Measurements from ENCODE around the gene TMEM37.

The TMEM37 gene

DNA sequence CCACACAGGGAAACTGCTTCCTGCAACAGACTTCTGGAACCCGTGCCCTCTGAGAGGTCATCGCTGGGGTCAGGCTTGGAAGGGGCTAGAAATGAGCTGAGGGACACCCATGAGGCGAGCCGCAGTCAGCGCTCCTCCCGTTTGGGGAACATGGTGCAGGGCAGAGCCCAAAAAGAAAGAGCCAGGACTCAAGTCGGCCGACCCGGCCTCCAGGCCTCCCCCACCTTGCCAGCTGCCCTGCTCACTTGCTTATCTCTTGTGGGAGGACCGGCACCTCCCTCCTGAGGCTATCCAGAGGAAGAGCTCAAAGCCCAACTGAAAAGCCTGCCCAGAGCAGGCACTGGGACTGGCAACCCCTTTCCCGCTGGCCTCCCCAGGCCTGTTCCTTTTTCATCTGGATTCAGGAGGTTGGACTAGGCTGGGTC, 49.1 kb downstream of the TMEM37 start:
- no peak for DNase-seq (ENCODE audit: low spot score)

DNA sequence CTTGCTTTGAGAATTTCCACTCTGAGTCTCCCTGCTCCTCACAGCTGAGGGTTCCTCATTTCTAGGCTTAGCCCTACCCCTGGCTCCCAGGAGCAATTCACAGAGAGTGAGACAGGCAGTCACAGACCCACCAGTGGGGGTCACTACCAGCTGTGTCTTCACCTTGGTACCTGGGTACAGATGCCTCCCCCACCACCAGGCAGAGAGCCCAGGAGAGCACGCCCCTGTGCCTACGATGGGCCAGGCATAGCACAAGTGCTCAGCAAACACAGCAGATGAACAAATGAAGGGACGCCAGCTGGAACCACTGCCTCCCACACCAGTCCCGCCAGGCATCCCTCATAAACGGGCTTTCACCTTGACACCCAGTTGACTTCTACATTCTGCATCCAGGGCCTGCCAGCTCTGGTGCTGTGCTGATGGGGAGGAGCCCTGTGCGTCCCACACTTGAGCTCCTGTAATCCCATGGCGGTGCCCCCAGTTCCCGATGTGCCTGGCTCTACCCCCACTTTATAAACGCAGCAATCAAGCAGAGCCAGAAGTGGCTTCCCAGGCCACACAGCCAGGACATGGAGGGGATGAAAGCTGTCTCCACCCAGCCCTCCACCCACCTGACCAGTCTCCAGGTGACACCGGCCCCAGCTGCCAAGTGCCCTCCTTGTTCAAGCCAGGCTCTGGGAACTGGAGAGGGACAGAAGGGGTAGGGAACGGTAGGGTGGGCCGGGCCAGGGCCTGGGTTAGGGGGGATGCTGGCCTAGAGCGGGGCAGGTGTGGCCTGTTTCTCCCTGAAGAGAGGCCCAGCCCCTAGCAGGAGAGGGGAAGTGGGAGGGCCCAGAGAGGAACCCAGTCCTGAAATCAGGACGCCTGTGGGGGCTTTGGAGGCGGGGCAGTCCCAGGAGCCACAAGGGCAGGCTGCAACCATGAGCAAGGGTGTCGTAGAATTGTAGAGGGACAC, 50.1 kb downstream of the TMEM37 start:
- no peak for DNase-seq (ENCODE audit: low spot score)

DNA sequence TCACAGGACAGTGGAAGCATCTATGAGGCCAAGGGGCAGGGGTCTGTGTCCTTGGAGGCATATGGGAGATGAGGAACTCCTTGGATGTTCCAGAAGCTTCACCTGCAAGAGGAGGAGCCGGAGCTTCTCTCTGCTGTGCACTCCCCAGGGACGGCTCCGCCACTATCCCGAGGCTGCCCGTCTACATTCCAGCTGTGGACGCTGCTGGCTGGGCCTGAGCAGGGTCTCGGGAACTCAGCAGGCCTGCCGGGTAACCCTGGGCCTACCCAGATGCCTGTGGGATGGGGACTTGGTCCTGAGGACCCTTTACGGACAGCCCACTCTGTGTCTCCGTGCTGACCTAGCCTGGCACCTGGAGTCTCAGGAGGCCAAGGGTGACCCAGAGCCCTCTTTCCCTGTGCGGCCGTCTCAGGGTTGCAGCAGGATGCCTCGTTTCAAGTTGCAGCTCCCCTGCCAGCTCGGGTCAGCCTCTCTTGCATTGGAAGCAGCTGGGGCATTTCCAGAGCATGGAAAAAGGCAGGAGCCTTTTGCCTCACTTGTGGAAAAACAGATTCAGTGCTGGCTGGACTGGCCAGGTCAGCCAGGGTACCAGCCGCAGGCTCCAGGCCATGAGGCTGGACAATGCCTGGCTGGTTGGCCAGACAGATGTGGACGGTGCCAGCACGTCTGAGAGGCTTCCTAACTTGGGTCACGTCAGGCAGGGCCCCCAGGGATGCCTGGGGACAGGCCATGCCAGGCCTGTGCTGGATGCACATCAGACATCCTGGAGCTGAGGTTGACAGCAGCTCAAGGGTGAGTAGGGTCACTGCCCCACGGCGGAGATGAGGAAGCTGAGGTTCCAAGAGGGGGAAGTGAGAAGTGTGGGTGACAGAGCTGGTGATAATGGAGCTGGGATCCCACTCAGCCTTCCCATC, 51.1 kb downstream of the TMEM37 start:
- DNase-seq (ENCODE audit: low spot score), result no peak

DNA sequence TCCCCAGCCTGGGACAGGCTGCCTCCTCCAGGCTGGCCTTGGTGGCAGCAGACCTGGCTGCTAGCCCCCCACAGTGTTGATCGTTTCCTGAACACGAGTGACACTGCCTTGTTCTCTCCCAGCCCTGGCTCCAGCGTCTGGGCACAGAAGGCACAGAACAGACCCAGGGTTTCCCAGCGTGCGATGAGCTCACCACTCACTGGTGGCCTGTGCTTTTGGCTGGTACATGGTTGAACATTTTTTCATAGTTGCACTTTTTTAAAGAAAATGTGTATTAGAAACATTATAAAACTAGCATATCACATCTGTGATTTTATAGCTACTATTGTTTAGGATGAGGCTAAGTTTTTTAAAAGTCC, 51.7 kb downstream of the TMEM37 start:
- DNase-seq (ENCODE audit: low spot score), result no peak

DNA sequence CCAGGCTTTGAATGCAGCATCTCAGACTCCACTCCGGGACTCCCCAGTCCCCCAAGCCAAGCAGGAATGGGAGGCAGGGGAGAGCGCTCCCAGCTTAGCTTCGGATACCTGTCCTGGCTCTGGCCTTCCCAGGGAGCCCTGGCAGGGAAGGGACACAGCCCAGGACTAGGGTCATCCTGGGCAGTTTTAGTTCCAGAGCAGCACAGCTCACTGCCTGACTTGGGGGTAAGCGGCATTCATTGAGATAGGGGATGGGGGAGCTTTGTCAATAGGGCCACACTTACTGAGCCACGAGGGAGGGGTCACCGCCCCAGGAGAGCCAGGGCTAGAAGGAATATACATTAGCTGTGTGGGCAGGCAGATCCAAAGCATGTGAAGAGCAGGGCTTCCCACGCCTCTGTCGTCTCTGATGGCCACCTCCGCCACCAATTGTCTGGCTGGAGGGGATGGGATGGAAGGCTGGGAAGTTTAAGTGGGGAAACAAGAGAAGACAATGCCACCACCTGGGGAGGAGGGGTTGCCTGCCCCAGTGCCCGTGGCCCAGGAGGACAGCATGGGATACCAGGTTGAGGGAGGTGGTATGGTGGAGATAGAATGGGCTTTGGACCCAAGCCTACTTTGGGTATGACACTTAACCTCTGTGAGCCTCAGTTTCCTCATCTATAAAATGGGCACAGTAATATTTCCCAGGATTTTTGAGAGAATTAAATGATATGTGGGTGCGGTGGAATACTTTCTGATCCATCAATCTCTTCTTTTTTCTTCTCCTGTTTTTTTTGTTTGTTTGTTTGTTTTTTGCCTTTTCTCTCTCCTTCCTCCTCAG, 52.5 kb downstream of the TMEM37 start:
- no peak for DNase-seq (ENCODE audit: low spot score)

DNA sequence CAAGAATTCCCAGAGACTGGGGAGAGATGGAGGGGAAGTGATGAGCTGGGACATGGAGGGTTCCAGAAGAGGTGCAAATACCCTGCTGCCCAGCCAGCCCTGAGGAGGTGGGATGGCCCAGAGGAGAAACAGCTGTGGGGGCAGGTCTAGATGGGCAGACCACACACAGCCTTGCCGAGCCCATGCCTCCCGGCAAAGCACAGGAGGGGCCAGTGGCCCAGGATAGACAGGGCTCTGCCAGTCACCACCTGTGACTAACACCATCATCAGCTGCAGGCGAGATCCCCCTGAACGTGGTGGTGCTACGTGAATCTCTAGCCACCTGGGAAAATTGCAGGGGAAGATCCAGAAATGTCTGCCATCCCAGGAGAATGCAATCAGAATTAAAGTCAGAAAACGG, 53.2 kb downstream of the TMEM37 start:
- no peak for DNase-seq (ENCODE audit: low spot score)

DNA sequence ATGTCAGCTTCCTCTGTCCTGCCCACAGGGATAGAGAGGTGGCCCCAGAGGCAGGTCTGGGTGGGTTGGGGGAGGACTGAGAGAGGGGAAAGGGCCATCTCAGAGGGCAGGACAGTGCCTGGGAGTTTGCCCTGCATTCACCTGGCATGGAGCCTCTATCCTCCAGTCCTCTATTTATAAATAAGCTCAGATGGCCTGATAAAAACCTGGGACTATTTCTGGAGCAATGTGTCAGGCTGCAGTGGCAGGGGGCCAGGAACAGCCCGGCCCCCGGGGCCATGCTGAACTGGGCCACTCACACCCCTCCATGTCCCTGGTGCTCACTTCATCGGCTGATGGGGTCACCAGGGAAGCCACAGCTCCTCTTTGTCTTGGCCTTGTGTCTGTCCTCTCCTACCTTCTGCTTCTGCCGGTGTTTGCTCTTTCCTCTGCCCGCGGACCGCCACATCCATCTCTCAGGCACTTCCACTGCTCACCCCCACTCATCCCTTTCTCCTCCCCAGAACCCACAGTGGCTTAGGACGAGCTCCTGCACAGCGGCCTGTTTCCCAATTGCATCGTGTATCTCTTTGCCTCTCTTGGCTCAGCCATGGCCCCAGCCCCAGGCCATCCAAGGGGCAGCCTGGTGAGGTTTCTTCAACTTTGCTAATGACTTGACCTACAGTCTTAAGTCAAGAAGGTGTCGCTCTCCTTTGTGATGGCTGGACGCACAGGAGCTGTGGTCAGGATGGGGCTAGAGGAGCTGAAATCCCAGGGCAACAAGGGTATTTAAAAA, 53.9 kb downstream of the TMEM37 start:
- no peak for DNase-seq (ENCODE audit: low spot score)

DNA sequence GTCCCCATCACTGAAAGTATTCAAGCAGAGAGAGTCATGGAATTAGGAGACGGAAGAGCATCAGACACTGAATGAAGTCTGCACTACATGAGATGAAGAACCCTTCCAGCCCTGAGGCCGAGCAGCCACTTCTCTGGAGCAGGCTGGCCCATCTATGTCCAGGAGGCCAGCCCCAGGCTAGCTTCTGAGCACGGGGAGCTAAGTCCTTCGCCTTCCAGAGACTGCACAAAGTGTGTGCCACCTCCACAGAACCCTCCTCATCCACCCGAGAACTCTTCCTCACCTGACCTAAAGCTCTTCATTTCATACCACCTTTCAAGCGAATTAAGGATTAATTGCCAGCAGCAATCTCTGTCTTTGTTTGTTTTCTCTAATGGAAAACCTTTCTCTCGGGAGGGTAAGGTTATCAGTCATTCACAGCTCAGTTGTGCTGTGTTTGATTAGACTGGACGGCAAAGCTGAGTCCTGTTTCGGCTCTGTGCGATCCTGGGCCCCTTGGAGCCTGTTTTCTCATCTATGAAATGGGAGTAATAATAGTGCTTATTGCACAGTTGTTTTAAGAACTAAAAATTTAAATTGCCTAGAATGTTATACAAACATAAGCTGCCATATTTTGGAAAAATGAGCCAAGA, 54.7 kb downstream of the TMEM37 start:
- no peak for DNase-seq (ENCODE audit: low spot score)

DNA sequence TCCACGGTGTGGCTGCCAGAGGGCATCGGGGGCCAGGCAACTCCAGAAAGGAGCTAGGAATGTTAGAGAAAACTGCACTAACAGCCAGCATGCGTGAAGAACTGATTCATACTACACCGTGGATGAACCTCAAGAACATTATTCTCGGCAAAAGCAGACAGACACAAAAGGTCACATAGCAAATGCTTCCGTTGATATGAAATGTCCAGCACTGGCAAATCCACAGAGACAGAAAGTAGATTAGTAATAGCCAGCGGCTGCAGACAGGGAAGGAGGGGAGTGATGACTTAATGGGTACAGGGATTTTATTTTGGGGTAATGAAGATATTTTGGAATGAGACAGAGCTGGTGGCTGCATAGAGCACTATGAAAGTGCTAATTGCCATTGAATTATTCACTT, 55.2 kb downstream of the TMEM37 start:
- DNase-seq (ENCODE audit: low spot score), result no peak

DNA sequence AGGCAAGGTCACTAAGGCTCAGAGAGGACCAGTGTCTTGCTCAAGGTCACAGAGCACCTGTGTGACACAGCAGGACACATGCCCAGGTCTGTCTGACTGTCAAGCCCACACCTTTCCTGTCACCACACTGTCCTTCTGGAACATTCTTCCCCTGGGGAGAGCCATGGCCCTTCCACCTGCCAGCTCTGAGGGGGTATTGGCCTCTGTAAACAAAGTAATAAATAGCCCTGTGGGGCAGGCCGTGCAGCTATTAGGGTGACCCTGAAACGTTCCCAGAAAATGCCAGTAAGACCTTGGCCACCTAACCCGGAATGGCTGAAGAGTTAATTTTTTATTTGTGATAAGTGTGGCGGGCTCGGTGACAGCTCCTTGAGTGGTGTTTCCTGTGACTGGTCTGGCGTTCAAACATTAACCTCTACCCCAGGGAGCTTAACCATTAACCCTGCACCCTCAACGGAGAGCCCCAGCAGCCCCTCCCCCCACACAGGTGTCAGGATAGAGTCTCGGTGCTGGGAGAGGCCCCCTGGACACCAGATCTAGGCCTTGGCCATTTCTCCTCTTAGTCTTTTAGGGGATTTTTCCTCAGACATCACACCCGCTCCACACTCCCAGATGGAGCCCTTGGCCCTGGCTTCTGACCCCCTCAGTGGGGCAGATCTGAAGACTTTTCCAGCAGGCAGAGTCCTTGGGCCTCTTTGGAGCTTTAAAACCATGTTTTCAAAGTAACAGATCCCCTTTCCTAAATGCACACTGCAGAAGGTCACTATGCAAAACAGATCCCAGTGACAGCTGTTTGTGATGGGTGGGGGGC, 56.0 kb downstream of the TMEM37 start:
- DNase-seq (ENCODE audit: low spot score), result no peak
